WERI-Rb-1 (cell line): Measurements from ENCODE around the gene CRYL1.

Source experiments
- DNase-seq: peaks from one replicate; pipeline ENCODE4 v3.0.0-alpha.2; 2020
- H3K27ac ChIP-seq: fragments of 250-450 bp; sonication (Bioruptor Pico); 2 replicates; pipeline ENCODE4 v1.5.1; 2020; ENCODE audit warnings: mild to moderate bottlenecking, moderate library complexity
- H3K27me3 ChIP-seq: fragments of 250-450 bp; sonication (Bioruptor Pico); 2 replicates; pipeline ENCODE4 v1.5.1; 2021; ENCODE audit warnings: mild to moderate bottlenecking, low read depth, moderate library complexity; ENCODE audit not compliant: insufficient read depth, severe bottlenecking
- H3K36me3 ChIP-seq: fragments of 250-450 bp; sonication (Bioruptor Pico); 2 replicates; pipeline ENCODE4 v1.5.1; 2020; ENCODE audit warnings: mild to moderate bottlenecking, moderate library complexity
- H3K4me3 ChIP-seq: 2 replicates; pipeline ENCODE4 v1.5.1; 2011; ENCODE audit warnings: low read depth, mild to moderate bottlenecking, control low read depth, low read length
- H3K9me3 ChIP-seq: fragments of 250-450 bp; sonication (Bioruptor Pico); 2 replicates; pipeline ENCODE4 v1.5.1; 2021; ENCODE audit warnings: mild to moderate bottlenecking, moderate library complexity; ENCODE audit not compliant: severe bottlenecking
- TF ChIP-seq, protein P1 (sequence below): IDR thresholded peaks from 2 replicates; pipeline ENCODE4 v1.5.1; 2011; ENCODE audit warnings: low read depth, mild to moderate bottlenecking, control low read depth, inconsistent platforms, low read length

CRYL1 gene

DNA sequence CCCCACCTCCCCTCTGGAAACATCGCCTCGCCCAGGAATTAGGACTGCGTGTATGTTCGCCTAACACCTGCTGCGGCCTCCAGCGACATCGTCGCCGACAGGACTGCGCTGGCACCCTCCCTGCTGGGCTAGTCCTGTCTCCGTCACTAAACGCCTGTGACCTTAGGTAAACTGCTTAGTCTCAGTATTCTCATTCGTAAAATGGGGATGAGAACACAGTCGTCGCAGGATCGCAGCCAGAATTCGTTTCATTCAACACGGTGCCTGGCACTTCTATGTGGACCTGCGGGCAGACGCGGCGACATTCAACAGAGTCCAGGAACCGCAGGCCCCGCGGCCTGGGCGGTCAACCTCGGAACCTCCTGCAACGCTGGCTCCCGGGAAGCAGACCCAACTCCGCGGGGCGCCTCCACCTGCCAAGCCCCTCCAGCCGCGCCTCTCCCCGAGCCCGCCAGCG, 485 bp downstream of the CRYL1 start:
- peak overlapping the region; percentile 46 for H3K27ac ChIP-seq
- TF ChIP-seq, protein P1, sequence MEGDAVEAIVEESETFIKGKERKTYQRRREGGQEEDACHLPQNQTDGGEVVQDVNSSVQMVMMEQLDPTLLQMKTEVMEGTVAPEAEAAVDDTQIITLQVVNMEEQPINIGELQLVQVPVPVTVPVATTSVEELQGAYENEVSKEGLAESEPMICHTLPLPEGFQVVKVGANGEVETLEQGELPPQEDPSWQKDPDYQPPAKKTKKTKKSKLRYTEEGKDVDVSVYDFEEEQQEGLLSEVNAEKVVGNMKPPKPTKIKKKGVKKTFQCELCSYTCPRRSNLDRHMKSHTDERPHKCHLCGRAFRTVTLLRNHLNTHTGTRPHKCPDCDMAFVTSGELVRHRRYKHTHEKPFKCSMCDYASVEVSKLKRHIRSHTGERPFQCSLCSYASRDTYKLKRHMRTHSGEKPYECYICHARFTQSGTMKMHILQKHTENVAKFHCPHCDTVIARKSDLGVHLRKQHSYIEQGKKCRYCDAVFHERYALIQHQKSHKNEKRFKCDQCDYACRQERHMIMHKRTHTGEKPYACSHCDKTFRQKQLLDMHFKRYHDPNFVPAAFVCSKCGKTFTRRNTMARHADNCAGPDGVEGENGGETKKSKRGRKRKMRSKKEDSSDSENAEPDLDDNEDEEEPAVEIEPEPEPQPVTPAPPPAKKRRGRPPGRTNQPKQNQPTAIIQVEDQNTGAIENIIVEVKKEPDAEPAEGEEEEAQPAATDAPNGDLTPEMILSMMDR = no peak
- H3K27me3 ChIP-seq = no peaks in the 10 kb centered on the region
- DNase-seq = peak; percentile 39
- H3K36me3 ChIP-seq = peaks cover 3% of the 10 kb centered on the region; the same call in 1 of the 2 replicates
- H3K4me3 ChIP-seq = peak overlapping the region; percentile 80
- no peaks in the 10 kb centered on the region for H3K9me3 ChIP-seq

DNA sequence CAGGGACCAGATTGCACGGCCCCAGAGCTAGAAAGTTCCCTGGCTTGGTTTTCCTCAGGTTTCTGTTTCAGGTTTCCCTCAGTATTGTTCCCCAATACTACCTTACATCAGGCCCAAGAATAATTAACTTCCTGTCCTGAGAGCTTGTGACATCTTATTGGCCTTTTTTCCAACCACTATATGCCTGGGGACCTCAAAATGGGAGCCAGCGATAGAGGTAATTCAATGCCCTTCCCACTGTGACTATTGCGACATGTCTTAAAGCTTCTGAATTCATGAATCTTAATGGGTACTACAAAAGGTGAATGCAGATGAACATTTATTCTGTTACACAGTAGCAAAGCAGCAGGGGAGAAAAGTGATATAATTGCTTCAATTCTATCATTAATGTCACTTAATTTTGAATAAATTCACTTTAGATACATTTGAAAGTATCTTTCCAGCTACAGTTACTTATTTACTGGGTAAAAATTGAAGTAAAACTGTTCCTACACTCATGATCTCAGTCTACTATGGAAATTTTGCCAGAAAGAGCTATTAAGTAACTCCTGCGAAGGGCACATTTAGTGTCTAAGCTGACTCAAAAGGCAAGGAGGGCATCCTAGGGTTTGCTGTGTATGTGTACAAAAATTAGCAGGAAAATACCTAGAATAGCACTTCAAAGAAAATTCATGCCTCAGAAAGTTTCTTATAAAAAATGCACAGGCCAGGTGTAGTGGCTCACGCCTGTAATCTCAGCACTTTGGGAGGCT, 4.1 kb downstream of the CRYL1 start:
- Histone ChIP-seq H3K4me3 (no peak overlapping the region), H3K9me3 (no peaks in the 10 kb centered on the region), H3K27ac (no peak overlapping the region), H3K36me3 (peaks cover 3% of the 10 kb centered on the region; the same call in 1 of the 2 replicates), H3K27me3 (no peaks in the 10 kb centered on the region)
- TF ChIP-seq, protein P1 = no peak
- DNase-seq = no peak

DNA sequence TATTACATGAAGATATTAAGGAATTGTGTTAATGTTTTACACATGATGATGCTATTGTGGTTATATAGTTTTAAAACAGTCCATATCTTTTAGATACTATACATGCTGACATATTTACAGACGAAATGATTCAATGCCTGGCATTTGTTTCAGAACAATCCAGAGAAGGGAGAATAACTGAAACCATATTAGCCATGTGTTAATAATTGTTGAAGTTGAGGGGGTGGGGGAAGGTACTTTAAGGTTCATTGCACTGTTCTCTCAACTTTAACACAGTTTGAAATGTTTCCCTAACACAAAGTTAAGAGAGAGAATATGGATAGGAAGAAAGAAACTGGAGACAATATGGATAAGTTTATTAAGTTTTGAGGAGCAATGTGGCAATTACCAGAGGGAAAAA, 5.8 kb downstream of the CRYL1 start:
- Histone ChIP-seq H3K4me3 (no peak overlapping the region), H3K27me3 (no peaks in the 10 kb centered on the region), H3K9me3 (no peaks in the 10 kb centered on the region), H3K36me3 (no peaks in the 10 kb centered on the region), H3K27ac (no peak overlapping the region)
- no peak for DNase-seq
- TF ChIP-seq, protein P1 = no peak

DNA sequence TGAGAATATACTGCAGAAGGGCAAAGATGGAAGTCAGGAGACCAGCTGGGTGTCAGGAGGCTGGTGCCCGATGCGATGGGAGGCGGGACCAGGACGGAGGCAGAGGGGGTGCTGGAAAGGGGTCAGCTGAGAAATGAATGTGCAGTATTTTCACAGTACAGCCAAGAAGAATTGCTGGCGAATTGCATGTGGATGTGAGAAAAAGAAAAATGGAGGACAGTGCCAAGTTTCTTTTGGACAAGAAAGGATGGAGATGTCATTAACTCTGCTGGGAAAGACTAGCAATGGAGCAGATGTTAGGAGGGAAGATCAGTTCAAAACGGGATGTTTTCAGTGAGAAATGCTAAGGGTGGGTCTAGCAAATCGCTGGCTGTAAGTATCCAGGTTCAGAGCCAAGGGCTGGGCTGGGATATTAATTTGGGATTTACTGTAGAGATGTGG, 7.0 kb downstream of the CRYL1 start:
- Histone ChIP-seq H3K27me3 (no peaks in the 10 kb centered on the region), H3K9me3 (no peaks in the 10 kb centered on the region), H3K36me3 (no peaks in the 10 kb centered on the region), H3K4me3 (no peak overlapping the region), H3K27ac (no peak overlapping the region)
- TF ChIP-seq, protein P1 = no peak
- no peak for DNase-seq

DNA sequence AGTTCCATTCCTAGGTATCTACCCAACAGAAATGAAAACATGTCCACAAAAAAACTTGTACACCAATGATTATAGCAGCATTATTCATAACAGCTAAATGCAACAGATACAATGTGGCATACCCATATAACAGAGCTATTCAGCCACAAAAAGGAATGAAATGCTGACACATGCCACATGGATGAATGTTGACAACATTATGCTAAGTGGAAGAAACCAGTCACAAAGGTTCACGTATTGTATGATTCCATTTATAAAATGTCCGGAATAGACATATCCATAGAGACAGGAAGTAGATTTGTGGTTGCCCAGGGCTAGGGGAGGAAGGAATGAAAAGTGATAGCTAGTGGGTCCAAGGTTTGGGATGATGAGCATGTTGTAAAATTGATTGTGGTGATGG, 10.8 kb downstream of the CRYL1 start:
- DNase-seq = no peak
- H3K27me3 ChIP-seq = no peaks in the 10 kb centered on the region
- TF ChIP-seq, protein P1 = no peak
- no peak overlapping the region for H3K4me3 ChIP-seq
- H3K9me3 ChIP-seq = no peaks in the 10 kb centered on the region
- H3K27ac ChIP-seq = no peak overlapping the region
- no peaks in the 10 kb centered on the region for H3K36me3 ChIP-seq

DNA sequence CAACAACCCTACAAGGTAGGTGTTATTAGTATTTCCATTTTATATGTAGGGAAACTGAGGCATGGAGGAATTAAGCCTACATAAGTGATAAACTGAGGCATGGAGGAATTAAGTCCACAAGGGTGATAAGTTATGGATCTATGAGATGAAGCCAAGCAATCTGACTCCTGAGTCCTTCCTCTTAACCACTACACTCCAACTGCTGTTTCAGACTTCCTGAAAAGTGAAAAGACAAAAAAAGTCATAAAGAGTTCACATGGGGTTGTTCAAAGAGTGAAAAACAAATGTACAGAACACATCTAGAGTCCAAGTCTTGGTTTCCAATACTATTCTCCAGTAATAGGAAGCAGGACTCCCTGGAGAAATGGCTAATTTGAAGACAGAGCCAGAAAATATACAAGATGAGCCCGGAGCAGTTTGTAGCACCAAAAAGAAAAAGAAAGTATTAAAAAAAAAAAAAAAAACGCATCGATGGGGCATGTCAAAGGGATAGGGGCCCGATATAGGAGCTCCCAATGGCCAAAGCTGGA, 12.1 kb downstream of the CRYL1 start:
- no peak for DNase-seq
- H3K9me3 ChIP-seq = no peaks in the 10 kb centered on the region
- no peak overlapping the region for H3K4me3 ChIP-seq
- TF ChIP-seq, protein P1 = no peak
- no peaks in the 10 kb centered on the region for H3K27me3 ChIP-seq
- no peak overlapping the region for H3K27ac ChIP-seq
- H3K36me3 ChIP-seq = no peaks in the 10 kb centered on the region
